ENCODE measurements around the gene MICAL3. TPM values are rescaled to one million over a fixed set of nuclear protein-coding genes. Genes with fewer than 3 reads are reported as not detected.

Gene MICAL3
- polyA plus RNA-seq, 1 of the 3 experiments (the other 2 are of a cell fraction): 83.1 TPM

- Histone ChIP-seq H3K27ac (ENCODE audit: low read depth in 2 of 2, low read length in 1 of 2) (no peak overlapping the region), H3K9me2 (no peaks in the 10 kb centered on the region), H4K20me1 (ENCODE audit: insufficient read depth) (no peaks in the 10 kb centered on the region), H3K36me3 (replicated peaks in 1 of 2; ENCODE audit: control insufficient read depth in 1 of 2, insufficient read depth in 2 of 2, low read length in 1 of 2) (no peaks in the 10 kb centered on the region), H3K4me3 (ENCODE audit: low read depth in 2 of 2, low read length in 1 of 2) (no peak overlapping the region), H3K4me2 (no peak overlapping the region), H3K9me3 (no peaks in the 10 kb centered on the region), H3K9ac (no peak overlapping the region), H3K27me3 (ENCODE audit: insufficient read depth) (no peaks in the 10 kb centered on the region), H3K79me2 (ENCODE audit: insufficient read depth) (no peaks in the 10 kb centered on the region), H3F3A (replicated peaks; ENCODE audit: insufficient read depth) (peaks cover 15% of the 10 kb centered on the region), H3K4me1 (ENCODE audit: control insufficient read depth in 1 of 2, insufficient read depth in 2 of 2, low read depth in 1 of 2, low read length in 1 of 2) (peaks cover 15 to 33% of the 10 kb centered on the region in 2 experiments; a peak in 3 of 4 replicates), H2AFZ (ENCODE audit: low read depth) (no peak overlapping the region)
- 97% methylated on average over 3 of the region's 3 CpGs for WGBS (ENCODE audit: low lambda C conversion rate)
- CTCF ChIA-PET: interaction anchor here (0.7 to 2.2 kb wide), 3 partner anchors 12 to 25 kb away, joined by 3 to 10 read pairs (median 3); no protein-coding TSS in a partner anchor
- no peak for DNase-seq
- POLR2A ChIA-PET: no interaction called here
- TF ChIP-seq MXI1 (IDR thresholded peaks at IDR 0.05; ENCODE audit: low read depth, low read length) (no peak), GATA2 (CRISPR knock-in tag; IDR thresholded peaks at IDR 0.05) (no peak), EZH2phosphoT487 (IDR thresholded peaks at IDR 0.05; ENCODE audit: borderline replicate concordance, low read depth) (no peak), RFX5 (IDR thresholded peaks at IDR 0.05; ENCODE audit: low read length) (no peak), MAX (IDR thresholded peaks at IDR 0.05; ENCODE audit: low read depth) (no peak), FOXJ3 (CRISPR knock-in tag; IDR thresholded peaks at IDR 0.05) (no peak), RAD21 (IDR thresholded peaks at IDR 0.05; ENCODE audit: low read length) (no peak), YY1 (IDR thresholded peaks at IDR 0.05; ENCODE audit: low read depth) (no peak), EP300 (IDR thresholded peaks at IDR 0.05; ENCODE audit: borderline replicate concordance in 1 of 2, low read depth in 1 of 2, low read length in 1 of 2) (no peak), TCF12 (IDR thresholded peaks at IDR 0.05) (no peak), FOSL2 (IDR thresholded peaks at IDR 0.05; ENCODE audit: borderline replicate concordance, low read depth) (no peak), CHD2 (IDR thresholded peaks at IDR 0.05; ENCODE audit: low read length, partially characterized antibody) (no peak), IRF3 (IDR thresholded peaks at IDR 0.05; ENCODE audit: low read depth, low read length) (no peak), PBX3 (IDR thresholded peaks at IDR 0.05) (no peak)
- TF ChIP-seq, protein P1, sequence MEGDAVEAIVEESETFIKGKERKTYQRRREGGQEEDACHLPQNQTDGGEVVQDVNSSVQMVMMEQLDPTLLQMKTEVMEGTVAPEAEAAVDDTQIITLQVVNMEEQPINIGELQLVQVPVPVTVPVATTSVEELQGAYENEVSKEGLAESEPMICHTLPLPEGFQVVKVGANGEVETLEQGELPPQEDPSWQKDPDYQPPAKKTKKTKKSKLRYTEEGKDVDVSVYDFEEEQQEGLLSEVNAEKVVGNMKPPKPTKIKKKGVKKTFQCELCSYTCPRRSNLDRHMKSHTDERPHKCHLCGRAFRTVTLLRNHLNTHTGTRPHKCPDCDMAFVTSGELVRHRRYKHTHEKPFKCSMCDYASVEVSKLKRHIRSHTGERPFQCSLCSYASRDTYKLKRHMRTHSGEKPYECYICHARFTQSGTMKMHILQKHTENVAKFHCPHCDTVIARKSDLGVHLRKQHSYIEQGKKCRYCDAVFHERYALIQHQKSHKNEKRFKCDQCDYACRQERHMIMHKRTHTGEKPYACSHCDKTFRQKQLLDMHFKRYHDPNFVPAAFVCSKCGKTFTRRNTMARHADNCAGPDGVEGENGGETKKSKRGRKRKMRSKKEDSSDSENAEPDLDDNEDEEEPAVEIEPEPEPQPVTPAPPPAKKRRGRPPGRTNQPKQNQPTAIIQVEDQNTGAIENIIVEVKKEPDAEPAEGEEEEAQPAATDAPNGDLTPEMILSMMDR (IDR thresholded peaks at IDR 0.05): no peak
- TF ChIP-seq, protein P2, sequence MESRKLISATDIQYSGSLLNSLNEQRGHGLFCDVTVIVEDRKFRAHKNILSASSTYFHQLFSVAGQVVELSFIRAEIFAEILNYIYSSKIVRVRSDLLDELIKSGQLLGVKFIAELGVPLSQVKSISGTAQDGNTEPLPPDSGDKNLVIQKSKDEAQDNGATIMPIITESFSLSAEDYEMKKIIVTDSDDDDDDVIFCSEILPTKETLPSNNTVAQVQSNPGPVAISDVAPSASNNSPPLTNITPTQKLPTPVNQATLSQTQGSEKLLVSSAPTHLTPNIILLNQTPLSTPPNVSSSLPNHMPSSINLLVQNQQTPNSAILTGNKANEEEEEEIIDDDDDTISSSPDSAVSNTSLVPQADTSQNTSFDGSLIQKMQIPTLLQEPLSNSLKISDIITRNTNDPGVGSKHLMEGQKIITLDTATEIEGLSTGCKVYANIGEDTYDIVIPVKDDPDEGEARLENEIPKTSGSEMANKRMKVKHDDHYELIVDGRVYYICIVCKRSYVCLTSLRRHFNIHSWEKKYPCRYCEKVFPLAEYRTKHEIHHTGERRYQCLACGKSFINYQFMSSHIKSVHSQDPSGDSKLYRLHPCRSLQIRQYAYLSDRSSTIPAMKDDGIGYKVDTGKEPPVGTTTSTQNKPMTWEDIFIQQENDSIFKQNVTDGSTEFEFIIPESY (IDR thresholded peaks at IDR 0.05; ENCODE audit: borderline replicate concordance, low read depth): no peak
- TF ChIP-seq, protein P3, sequence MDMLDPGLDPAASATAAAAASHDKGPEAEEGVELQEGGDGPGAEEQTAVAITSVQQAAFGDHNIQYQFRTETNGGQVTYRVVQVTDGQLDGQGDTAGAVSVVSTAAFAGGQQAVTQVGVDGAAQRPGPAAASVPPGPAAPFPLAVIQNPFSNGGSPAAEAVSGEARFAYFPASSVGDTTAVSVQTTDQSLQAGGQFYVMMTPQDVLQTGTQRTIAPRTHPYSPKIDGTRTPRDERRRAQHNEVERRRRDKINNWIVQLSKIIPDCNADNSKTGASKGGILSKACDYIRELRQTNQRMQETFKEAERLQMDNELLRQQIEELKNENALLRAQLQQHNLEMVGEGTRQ (IDR thresholded peaks at IDR 0.05; ENCODE audit: borderline replicate concordance, low read depth, low read length): no peak
- TF ChIP-seq, protein P4, sequence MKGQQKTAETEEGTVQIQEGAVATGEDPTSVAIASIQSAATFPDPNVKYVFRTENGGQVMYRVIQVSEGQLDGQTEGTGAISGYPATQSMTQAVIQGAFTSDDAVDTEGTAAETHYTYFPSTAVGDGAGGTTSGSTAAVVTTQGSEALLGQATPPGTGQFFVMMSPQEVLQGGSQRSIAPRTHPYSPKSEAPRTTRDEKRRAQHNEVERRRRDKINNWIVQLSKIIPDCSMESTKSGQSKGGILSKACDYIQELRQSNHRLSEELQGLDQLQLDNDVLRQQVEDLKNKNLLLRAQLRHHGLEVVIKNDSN (IDR thresholded peaks at IDR 0.05; ENCODE audit: borderline replicate concordance, low read depth): no peak
Measured at GRCh38 chr22:18059473-18059872, 35.1 kb upstream of the MICAL3 start.
